ENCODE results near the gene ERCC5.

GRCh38 chr13:102845289-102845629, 573 bp upstream of the ERCC5 start:
- no peak for TF ChIP-seq POLR2AphosphoS5 (IDR thresholded peaks at IDR 0.05; ENCODE audit: low read depth, low read length)
- TF ChIP-seq POLR2A (IDR thresholded peaks at IDR 0.05; ENCODE audit: low read depth, low read length), result no peak

Measured in GM12891 (cell line).